ENCODE results near the gene CLSTN3. TPM values are rescaled to one million over a fixed set of nuclear protein-coding genes. Genes with fewer than 3 reads are reported as not detected.

The CLSTN3 gene
- total RNA-seq, 2 donors from 2014 or later, result 27.5 to 64.9 TPM

DNA sequence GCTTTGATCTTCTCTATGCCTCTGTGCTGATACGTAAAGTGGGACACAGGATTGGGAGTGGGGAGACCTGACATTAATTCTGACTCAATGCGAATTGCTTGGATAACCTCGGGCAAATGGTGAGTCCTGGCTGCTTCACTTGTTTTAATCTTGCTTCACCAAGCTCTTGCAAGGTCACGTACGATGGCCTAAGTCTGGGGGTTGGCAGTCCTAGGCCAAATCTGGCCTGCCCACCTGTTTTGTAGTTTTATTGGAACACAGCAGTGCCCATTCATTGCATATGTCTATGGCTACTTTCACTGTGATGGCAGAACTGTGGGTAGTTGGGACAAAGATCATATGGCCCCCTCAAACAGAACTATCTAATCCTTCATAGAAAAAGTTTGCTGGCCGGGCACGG is 13.4 kb downstream of the CLSTN3 start:
- DNase-seq, result no peak
- TF ChIP-seq, protein P1, sequence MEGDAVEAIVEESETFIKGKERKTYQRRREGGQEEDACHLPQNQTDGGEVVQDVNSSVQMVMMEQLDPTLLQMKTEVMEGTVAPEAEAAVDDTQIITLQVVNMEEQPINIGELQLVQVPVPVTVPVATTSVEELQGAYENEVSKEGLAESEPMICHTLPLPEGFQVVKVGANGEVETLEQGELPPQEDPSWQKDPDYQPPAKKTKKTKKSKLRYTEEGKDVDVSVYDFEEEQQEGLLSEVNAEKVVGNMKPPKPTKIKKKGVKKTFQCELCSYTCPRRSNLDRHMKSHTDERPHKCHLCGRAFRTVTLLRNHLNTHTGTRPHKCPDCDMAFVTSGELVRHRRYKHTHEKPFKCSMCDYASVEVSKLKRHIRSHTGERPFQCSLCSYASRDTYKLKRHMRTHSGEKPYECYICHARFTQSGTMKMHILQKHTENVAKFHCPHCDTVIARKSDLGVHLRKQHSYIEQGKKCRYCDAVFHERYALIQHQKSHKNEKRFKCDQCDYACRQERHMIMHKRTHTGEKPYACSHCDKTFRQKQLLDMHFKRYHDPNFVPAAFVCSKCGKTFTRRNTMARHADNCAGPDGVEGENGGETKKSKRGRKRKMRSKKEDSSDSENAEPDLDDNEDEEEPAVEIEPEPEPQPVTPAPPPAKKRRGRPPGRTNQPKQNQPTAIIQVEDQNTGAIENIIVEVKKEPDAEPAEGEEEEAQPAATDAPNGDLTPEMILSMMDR (IDR thresholded peaks at IDR 0.05), result no peak
- TF ChIP-seq POLR2A (IDR thresholded peaks at IDR 0.05), result no peak
- WGBS, 2 donors, result 79 to 85% methylated on average over 7 of the region's 7 CpGs
- Histone ChIP-seq H3K4me3 (no peak overlapping the region), H3K27ac (no peak overlapping the region), H3K36me3 (replicated peaks in 1 of 2; ENCODE audit: insufficient read depth in 1 of 2, low read depth in 2 of 2) (no peaks in the 10 kb centered on the region), H3K27me3 (no peaks in the 10 kb centered on the region), H3K4me1 (no peaks in the 10 kb centered on the region), H3K9me3 (no peaks in the 10 kb centered on the region)
- intact Hi-C loops (cut with DNase I), result no loop called here
- ATAC-seq, result no peak

DNA sequence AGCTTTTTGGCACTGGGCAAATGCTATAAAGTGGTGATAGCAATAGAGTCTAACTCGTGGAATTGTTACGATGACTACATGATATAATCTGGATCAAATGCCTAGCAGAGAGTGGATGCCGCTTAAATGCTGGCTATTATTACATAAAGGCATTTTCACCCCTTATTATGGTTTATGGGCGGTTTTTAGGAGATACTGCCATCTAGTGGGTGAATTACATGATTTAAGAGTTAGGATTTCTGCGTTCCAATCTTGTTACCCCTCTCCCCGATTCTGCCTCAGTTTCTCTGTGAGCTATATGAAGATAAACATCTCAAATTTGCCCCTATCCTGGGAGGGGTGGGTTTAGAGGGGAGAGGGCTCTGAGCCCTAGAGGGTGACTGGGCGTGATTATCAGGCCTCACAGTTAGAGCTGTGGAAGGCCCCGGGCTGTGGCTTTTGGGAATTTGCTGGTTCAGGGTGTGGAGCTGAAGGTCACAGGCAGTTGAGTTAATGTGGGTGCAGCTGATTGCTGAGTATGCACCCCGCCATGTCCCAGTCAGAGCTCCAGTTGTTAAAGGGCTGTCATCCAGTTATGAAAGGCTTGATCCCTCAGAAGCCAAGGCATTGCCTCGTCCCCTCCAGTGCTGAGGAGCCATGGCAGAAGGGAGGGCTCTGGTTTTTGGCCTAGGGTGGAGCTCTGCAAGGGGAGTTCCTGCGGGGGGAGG is 14.4 kb downstream of the CLSTN3 start:
- Histone ChIP-seq H3K27ac (no peak overlapping the region), H3K9me3 (no peaks in the 10 kb centered on the region), H3K4me1 (no peaks in the 10 kb centered on the region), H3K4me3 (no peak overlapping the region), H3K27me3 (no peaks in the 10 kb centered on the region), H3K36me3 (replicated peaks in 1 of 2; ENCODE audit: insufficient read depth in 1 of 2, low read depth in 2 of 2) (no peaks in the 10 kb centered on the region)
- DNase-seq (no peak), ATAC-seq (peak; percentile 53)
- intact Hi-C loops (cut with DNase I), result no loop called here
- WGBS, 2 donors, result 44 to 51% methylated on average over 11 of the region's 11 CpGs
- TF ChIP-seq, protein P1 (IDR thresholded peaks at IDR 0.05), result peak; percentile 13 to 47 (median 42)
- no peak for TF ChIP-seq POLR2A (IDR thresholded peaks at IDR 0.05)

DNA sequence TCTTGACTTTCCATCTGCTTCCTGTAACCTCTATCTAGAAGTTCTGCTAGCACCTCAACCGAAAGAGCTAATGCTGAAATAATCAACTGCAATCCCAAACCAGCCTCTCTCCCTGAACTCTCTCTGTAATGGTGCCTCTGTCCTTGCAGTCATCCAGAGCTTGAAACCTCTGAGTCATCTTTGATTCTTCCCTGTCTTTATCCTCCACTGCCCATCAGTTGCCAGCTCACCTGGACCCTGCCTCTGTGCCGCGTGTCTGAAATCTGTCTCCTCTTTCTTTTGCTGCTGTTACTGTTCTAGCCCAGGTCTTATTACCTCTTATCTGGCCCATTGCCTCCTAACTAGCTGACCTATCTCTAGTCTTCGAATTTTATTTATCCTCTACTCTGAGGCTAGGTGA is 15.5 kb downstream of the CLSTN3 start:
- Histone ChIP-seq H3K27me3 (no peaks in the 10 kb centered on the region), H3K9me3 (no peaks in the 10 kb centered on the region), H3K4me1 (no peaks in the 10 kb centered on the region), H3K36me3 (replicated peaks in 1 of 2; ENCODE audit: insufficient read depth in 1 of 2, low read depth in 2 of 2) (no peaks in the 10 kb centered on the region), H3K4me3 (no peak overlapping the region), H3K27ac (no peak overlapping the region)
- no peak for DNase-seq
- ATAC-seq, result no peak
- TF ChIP-seq, protein P1 (IDR thresholded peaks at IDR 0.05), result no peak
- TF ChIP-seq POLR2A (IDR thresholded peaks at IDR 0.05), result no peak
- WGBS, 2 donors, result 57 to 63% methylated on average over 4 of the region's 4 CpGs
- intact Hi-C loops (cut with DNase I), result no loop called here

DNA sequence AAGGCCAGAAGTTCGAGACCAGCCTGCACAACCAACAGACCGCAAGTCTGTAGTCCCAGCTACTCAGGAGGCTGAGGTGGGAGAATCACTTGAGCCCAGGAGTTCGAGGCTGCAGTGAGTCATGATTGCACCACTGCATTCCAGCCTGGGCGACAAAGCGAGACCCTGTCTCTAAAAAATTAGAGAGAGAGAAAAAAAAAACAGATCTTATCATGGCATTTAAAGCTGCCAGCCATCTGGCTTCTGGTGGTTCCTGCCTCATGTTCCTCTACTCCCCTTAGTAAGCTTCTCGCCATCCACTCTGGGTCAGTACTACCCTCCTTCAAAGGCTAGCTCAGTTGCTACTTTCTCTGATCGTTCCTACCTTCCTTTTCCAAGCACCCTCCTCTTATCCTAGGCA is 16.1 kb downstream of the CLSTN3 start:
- intact Hi-C loops (cut with DNase I), result no loop called here
- H3K4me3 ChIP-seq, result no peak overlapping the region
- peaks cover 0 to 2% of the 10 kb centered on the region in 2 donors for H3K36me3 ChIP-seq (replicated peaks in 1 of 2; ENCODE audit: insufficient read depth in 1 of 2, low read depth in 2 of 2)
- no peak for TF ChIP-seq POLR2A (IDR thresholded peaks at IDR 0.05)
- TF ChIP-seq, protein P1 (IDR thresholded peaks at IDR 0.05), result no peak
- H3K27me3 ChIP-seq, result no peaks in the 10 kb centered on the region
- DNase-seq (no peak), ATAC-seq (no peak)
- H3K27ac ChIP-seq, result no peak overlapping the region
- H3K4me1 ChIP-seq, result no peaks in the 10 kb centered on the region
- no peaks in the 10 kb centered on the region for H3K9me3 ChIP-seq
- WGBS, 2 donors, result 83 to 88% methylated on average over 7 of the region's 7 CpGs

DNA sequence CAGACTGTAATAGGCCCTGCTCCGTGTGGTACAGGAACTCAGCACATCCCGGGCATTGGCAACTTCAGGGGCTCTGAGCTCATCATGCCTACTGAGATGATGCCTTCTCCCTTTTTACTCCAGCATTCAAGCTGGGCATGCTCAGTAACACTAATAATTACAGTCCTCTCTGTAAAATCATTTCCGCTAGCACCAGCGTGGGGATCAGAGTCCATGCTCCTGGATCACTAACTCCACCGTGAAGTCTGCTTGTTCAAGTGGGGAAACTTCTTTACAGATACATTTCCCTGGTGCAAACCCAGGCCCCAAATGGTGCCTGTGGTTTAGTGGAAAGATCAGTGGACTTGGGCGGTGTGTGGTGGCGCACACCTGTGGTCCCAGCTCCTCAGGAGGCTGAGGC is 16.7 kb downstream of the CLSTN3 start:
- no peak overlapping the region for H3K27ac ChIP-seq
- H3K4me1 ChIP-seq, result no peaks in the 10 kb centered on the region
- H3K36me3 ChIP-seq (replicated peaks in 1 of 2; ENCODE audit: insufficient read depth in 1 of 2, low read depth in 2 of 2), result peaks cover 0 to 2% of the 10 kb centered on the region in 2 donors
- DNase-seq (no peak), ATAC-seq (no peak)
- no peaks in the 10 kb centered on the region for H3K27me3 ChIP-seq
- TF ChIP-seq, protein P1 (IDR thresholded peaks at IDR 0.05), result no peak
- no peak for TF ChIP-seq POLR2A (IDR thresholded peaks at IDR 0.05)
- intact Hi-C loops (cut with DNase I), result no loop called here
- no peak overlapping the region for H3K4me3 ChIP-seq
- WGBS, 2 donors, result 93 to 96% methylated on average over 5 to 7 of the region's 7 CpGs
- H3K9me3 ChIP-seq, result no peaks in the 10 kb centered on the region
